Kidney (tissue), 14 donors: ENCODE results near the gene AGPAT1. TPM values are rescaled to one million over a fixed set of nuclear protein-coding genes. Genes with fewer than 3 reads are reported as not detected.
A peak's percentile ranks its signal among the peaks of the same experiment; 100 is the strongest.

Source experiments
- DNase-seq, 5 donors: peaks; one replicate each; pipeline ENCODE4 v3.0.0-alpha.2; 2013 to 2020
- FAIRE-seq: peaks from 2 replicates; lab custom pipeline; 2012; peaks lifted over from hg19 to GRCh38; lab: Jason Lieb, UNC
- H3K27ac ChIP-seq, 2 donors: one replicate each; pipeline ENCODE4 v1.7.0; 2013; ENCODE audit warnings: low read depth in 2 of 2, low read length in 2 of 2, inconsistent platforms in 1 of 2
- H3K27me3 ChIP-seq: one replicate; pipeline ENCODE4 v1.7.1; 2013; ENCODE audit warnings: low read length, inconsistent platforms; ENCODE audit not compliant: control insufficient read depth, insufficient read depth
- H3K36me3 ChIP-seq, 3 donors: one replicate each; pipeline versions ENCODE4 v1.7.0 to v1.7.1; 2013; ENCODE audit warnings: low read length in 3 of 3, control low read depth in 1 of 3, inconsistent platforms in 1 of 3; ENCODE audit not compliant: insufficient read depth in 3 of 3, control insufficient read depth in 2 of 3
- H3K4me1 ChIP-seq, 3 donors: one replicate each; pipeline versions ENCODE4 v1.7.0 to v1.7.1; 2013; ENCODE audit warnings: low read length in 3 of 3, inconsistent platforms in 1 of 3, low read depth in 1 of 3; ENCODE audit not compliant: control insufficient read depth in 2 of 3, insufficient read depth in 2 of 3
- H3K4me3 ChIP-seq, 3 donors: one replicate each; pipeline versions ENCODE4 v1.7.0 to v1.8.1; 2013; ENCODE audit warnings: low read length in 3 of 3, control low read depth in 1 of 3, inconsistent platforms in 1 of 3
- H3K9ac ChIP-seq, 3 donors: one replicate each; pipeline versions ENCODE4 v1.7.0 to v1.7.1; 2013; ENCODE audit warnings: low read length in 3 of 3, control low read depth in 1 of 3, inconsistent platforms in 1 of 3
- H3K9me3 ChIP-seq, 3 donors: one replicate each; pipeline versions ENCODE4 v1.7.0 to v1.7.1; 2013; ENCODE audit warnings: low read length in 3 of 3, control low read depth in 1 of 3, inconsistent platforms in 1 of 3; ENCODE audit not compliant: control insufficient read depth in 2 of 3, insufficient read depth in 1 of 3
- intact Hi-C: fragments of 100-400 bp; cut with DNase I; formaldehyde crosslinking; loops from one replicate; pipeline ENCODE4 v1.11.1; 2022
- polyA plus RNA-seq: library from polyadenylated mRNA; stranded (reverse); fragments of 350-450 nt; fragmentation: Illumina TruSeq; extraction: RNeasy Lipid Tissue Mini Kit (QIAGEN cat#74804); gene quantifications from one replicate; pipeline ENCODE4 v1.2.3, GENCODE V29; 2014; ENCODE audit warnings: low read depth, low replicate concordance; ENCODE audit not compliant: insufficient read depth
- total RNA-seq: library from RNA; stranded (reverse); fragmentation: NEBNext Ultra II Directional; extraction: Animal tissue kit (Norgen Biotek cat#: 25700); gene quantifications from one replicate; pipeline ENCODE4 v1.2.1, GENCODE V29; 2021
- TF ChIP-seq, protein P1 (sequence below): IDR thresholded peaks from 3 replicates; pipeline ENCODE4 v1.5.1; 2012; ENCODE audit warnings: mild to moderate bottlenecking, moderate library complexity, borderline replicate concordance; ENCODE audit not compliant: insufficient read depth; ENCODE audit errors: extremely low read depth
- donor health status: control.
- donor health status: control.
- donor health status: control.
- donor health status: control.
- donor health status: control.
- donor health status: DM: yes; HTN: yes; CAD: no.
- donor health status: Normal renal cell carcinoma (clear cell type).

Gene AGPAT1
- total and polyA plus RNA-seq, 2 donors from 2014 or later = 58.9 to 87.1 TPM

DNA sequence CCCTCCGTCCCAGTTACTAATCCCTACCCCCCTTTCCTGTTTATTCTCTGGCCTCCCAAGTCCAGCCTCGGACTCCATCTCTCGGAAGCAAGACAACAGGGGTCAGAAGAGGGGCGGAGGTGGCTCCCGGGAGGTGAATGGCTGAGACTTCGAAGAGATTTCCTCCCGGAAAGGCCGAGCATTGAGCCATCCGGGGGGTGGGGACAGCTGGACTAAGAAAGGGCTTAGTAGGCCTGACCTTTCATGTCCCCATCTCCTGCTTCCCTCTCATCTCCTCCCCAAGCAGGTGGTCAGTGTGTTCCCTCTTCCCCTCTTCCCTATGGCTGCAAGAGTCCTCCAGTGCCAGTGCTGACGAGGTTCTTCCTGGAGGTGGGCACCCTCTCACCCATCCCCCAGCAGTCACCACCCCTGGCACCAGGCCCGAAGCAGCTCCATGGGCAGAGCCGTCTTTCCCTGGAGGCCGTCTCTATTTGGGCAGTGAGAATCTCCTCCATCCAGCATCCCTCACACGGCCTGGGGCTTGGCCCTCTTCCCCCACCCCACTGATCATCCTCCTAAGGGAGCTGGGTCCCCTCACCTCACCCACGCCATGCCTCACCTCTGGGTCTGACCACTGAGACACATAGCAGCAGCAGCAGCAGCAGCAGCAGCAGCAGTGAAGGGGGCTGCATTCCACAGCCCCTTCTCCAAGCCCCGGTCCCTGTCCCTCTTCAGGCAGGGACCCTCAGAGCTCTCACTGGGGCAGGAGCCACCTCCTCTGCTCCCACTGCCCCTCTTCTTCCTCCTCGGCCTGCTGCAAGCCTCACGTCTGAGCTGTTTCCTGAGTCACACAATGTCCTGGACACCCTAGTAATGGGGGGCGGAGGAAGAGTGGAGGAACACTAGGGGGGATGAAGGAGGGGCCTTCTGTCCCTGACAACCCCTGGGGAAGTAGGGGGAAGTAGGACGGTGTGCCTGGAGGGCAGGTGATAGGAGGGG is 47.7 kb upstream of the AGPAT1 start, which contains the start of gene NOTCH4:
Gene NOTCH4 (minus strand): TSS at position 810 of the 978 bp plus-strand sequence. CDS start 139 bp downstream, at position 671.
- Histone ChIP-seq H3K27ac (peak within 1 kb of the TSS; percentile 43 to 73), H3K9me3 (no peaks in the 10 kb centered on the region), H3K4me1 (no peaks in the 10 kb centered on the region), H3K4me3 (peak within 1 kb of the TSS in 2 of 3 donors; percentile 26 to 56), H3K27me3 (no peaks in the 10 kb centered on the region), H3K36me3 (no peaks in the 10 kb centered on the region), H3K9ac (no peak within 1 kb of the TSS)
- TF ChIP-seq, protein P1, sequence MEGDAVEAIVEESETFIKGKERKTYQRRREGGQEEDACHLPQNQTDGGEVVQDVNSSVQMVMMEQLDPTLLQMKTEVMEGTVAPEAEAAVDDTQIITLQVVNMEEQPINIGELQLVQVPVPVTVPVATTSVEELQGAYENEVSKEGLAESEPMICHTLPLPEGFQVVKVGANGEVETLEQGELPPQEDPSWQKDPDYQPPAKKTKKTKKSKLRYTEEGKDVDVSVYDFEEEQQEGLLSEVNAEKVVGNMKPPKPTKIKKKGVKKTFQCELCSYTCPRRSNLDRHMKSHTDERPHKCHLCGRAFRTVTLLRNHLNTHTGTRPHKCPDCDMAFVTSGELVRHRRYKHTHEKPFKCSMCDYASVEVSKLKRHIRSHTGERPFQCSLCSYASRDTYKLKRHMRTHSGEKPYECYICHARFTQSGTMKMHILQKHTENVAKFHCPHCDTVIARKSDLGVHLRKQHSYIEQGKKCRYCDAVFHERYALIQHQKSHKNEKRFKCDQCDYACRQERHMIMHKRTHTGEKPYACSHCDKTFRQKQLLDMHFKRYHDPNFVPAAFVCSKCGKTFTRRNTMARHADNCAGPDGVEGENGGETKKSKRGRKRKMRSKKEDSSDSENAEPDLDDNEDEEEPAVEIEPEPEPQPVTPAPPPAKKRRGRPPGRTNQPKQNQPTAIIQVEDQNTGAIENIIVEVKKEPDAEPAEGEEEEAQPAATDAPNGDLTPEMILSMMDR = no peak
- DNase-seq = no peak
- intact Hi-C loops = no loop called here
- FAIRE-seq = no peak

- TF ChIP-seq, protein P1 = no peak
- Histone ChIP-seq H3K27me3 (no peaks in the 10 kb centered on the region), H3K9me3 (no peaks in the 10 kb centered on the region), H3K4me1 (no peaks in the 10 kb centered on the region), H3K4me3 (peak overlapping the region in 2 of 3 donors; percentile 26 to 41), H3K36me3 (no peaks in the 10 kb centered on the region), H3K9ac (no peak overlapping the region), H3K27ac (peak overlapping the region; percentile 32 to 64)
- FAIRE-seq (no peak), DNase-seq (no peak)
- intact Hi-C loops = no loop called here
Measured at GRCh38 chr6:32222333-32223230, 46.7 kb upstream of the AGPAT1 start.

DNA sequence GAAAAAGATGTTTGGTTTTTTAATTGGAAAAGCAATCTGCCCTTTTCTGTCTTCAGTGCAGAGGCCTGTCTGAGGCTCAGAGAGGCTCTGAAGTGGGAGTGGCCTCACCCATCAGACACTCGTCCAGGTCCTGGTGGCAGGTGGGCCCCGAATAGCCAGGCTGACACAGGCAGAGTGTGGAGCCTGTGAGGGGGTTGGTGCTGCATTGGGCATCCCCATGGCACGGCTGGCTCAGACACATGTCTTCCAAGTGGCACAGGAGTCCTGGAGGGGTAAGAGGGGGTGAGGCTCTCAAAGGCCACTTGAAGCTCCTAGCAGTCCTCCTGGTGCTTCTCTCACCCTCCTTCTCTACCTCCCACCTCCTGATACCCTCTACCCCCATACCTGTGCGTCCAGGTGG is 44.1 kb upstream of the AGPAT1 start:
- H3K36me3 ChIP-seq = no peaks in the 10 kb centered on the region
- DNase-seq (no peak), FAIRE-seq (no peak)
- TF ChIP-seq, protein P1 = no peak
- intact Hi-C loops = no loop called here
- no peak overlapping the region for H3K27ac ChIP-seq
- H3K9ac ChIP-seq = no peak overlapping the region
- no peak overlapping the region for H3K4me3 ChIP-seq
- no peaks in the 10 kb centered on the region for H3K4me1 ChIP-seq
- no peaks in the 10 kb centered on the region for H3K27me3 ChIP-seq
- no peaks in the 10 kb centered on the region for H3K9me3 ChIP-seq
